Tibial artery (tissue), 4 donors: ENCODE measurements around the gene BAIAP2.

Experiments
- DNase-seq, 2 donors: peaks; one replicate each; pipeline ENCODE4 v3.0.0-alpha.2; 2019
- H3K27ac ChIP-seq, 2 donors: fragments of 200-600 bp; sonication (generic) in 1 of 2; 1 replicate in 1 of 2; 2 replicates in 1 of 2; pipeline ENCODE4 v1.5.1; 2018 to 2019; ENCODE audit warnings: mild to moderate bottlenecking in 1 of 2
- H3K27me3 ChIP-seq, 2 donors: fragments of 200-600 bp; sonication (generic) in 1 of 2; one replicate each; pipeline versions ENCODE4 v1.5.1 to v1.6.0; 2016 to 2019
- H3K36me3 ChIP-seq, 3 donors: fragments of 200-600 bp; sonication (generic) in 2 of 3; one replicate each; pipeline ENCODE4 v1.5.1; 2016 to 2019; ENCODE audit warnings: mild to moderate bottlenecking in 2 of 3
- H3K4me1 ChIP-seq, 4 donors: fragments of 200-600 bp; sonication (generic) in 2 of 4; 1 replicate in 3 of 4; 2 replicates in 1 of 4; pipeline ENCODE4 v1.5.1; 2016 to 2019
- H3K4me3 ChIP-seq, 2 donors: fragments of 200-600 bp; sonication (generic) in 1 of 2; 1 replicate in 1 of 2; 2 replicates in 1 of 2; pipeline ENCODE4 v1.5.1; 2018 to 2019; ENCODE audit warnings: mild to moderate bottlenecking in 2 of 2
- H3K9me3 ChIP-seq, 3 donors: fragments of 200-600 bp; sonication (generic) in 1 of 3; one replicate each; pipeline ENCODE4 v1.5.1; 2016 to 2019
- intact Hi-C: fragments of 100-400 bp; cut with DNase I; formaldehyde crosslinking; loops from one replicate; pipeline ENCODE4 v1.15.0; 2023; ENCODE audit warnings: low total_unique reads
- TF ChIP-seq, protein P1 (sequence below), 2 experiments: fragments of 200-600 bp in 1 of 2; fragments of 450-650 bp in 1 of 2; IDR thresholded peaks; one replicate each; pipeline ENCODE4 v1.5.1; 2017 to 2019; ENCODE audit warnings: antibody characterized with exemption in 2 of 2, mild to moderate bottlenecking in 1 of 2, moderate library complexity in 1 of 2

Gene BAIAP2

DNA sequence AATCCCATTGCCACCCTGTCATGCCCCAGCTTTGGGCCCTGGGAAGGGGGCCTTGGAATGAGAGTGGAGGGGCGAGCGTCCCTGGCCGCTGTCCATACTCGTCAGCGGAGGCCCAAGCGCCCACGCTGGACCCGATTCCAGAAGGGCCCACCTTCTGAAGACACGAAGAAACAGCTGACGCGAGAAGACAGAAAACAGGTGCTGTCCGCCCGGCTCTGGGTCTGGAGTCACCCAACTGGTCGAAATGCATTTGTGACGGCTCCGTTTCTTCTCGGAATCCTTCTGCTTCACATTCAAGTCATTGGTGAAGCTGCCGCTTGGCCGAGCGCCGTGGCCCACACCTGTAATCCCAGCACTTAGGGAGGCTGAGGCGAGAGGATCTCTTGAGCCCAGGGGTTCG is 77.5 kb downstream of the BAIAP2 start:
- no peaks in the 10 kb centered on the region for H3K9me3 ChIP-seq
- intact Hi-C loops: no loop called here
- H3K4me3 ChIP-seq: no peak overlapping the region
- peaks cover 0 to 5% (median 0%) of the 10 kb centered on the region in 4 donors for H3K4me1 ChIP-seq
- H3K36me3 ChIP-seq: peaks cover 0 to 32% (median 13%) of the 10 kb centered on the region in 3 donors
- H3K27me3 ChIP-seq: peaks cover 0 to 25% of the 10 kb centered on the region in 2 donors
- H3K27ac ChIP-seq: no peak overlapping the region
- DNase-seq: no peak
- TF ChIP-seq, protein P1, sequence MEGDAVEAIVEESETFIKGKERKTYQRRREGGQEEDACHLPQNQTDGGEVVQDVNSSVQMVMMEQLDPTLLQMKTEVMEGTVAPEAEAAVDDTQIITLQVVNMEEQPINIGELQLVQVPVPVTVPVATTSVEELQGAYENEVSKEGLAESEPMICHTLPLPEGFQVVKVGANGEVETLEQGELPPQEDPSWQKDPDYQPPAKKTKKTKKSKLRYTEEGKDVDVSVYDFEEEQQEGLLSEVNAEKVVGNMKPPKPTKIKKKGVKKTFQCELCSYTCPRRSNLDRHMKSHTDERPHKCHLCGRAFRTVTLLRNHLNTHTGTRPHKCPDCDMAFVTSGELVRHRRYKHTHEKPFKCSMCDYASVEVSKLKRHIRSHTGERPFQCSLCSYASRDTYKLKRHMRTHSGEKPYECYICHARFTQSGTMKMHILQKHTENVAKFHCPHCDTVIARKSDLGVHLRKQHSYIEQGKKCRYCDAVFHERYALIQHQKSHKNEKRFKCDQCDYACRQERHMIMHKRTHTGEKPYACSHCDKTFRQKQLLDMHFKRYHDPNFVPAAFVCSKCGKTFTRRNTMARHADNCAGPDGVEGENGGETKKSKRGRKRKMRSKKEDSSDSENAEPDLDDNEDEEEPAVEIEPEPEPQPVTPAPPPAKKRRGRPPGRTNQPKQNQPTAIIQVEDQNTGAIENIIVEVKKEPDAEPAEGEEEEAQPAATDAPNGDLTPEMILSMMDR (IDR thresholded peaks at IDR 0.05): no peak

DNA sequence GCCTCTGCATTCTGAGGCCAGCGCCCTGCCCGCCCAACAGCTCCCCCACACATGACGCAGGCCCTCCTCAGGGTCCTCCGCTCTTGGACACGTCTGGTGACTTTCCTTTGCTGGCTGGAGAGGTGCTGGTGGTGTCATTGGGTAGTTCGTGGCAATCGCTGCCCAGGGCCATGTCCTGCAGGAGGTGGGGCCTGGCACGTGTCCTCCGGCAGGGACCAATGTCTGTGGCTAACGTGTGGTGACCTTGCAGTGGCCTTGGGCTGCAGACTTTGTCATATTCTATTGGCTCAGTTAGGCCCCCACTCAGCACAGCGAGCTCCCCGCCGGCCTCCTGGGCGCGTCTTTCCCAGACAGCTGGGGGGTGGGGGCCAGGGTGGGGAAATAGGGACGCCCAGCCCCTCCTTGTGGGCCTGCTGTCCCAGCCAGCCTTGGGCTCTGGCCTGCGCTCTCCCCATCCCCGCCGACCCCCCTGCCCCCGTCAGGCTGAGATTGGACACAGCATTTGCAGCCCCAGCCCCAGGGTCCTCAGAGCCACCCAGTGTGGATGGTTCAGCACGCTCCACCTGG is 78.3 kb downstream of the BAIAP2 start:
- Histone ChIP-seq H3K36me3 (peaks cover 0 to 32% (median 13%) of the 10 kb centered on the region in 3 donors), H3K4me3 (no peak overlapping the region), H3K4me1 (peaks cover 0 to 5% (median 0%) of the 10 kb centered on the region in 4 donors), H3K27me3 (peaks cover 0 to 33% of the 10 kb centered on the region in 2 donors), H3K27ac (no peak overlapping the region), H3K9me3 (no peaks in the 10 kb centered on the region)
- DNase-seq: no peak
- intact Hi-C loops: no loop called here
- TF ChIP-seq, protein P1 (IDR thresholded peaks at IDR 0.05): no peak

DNA sequence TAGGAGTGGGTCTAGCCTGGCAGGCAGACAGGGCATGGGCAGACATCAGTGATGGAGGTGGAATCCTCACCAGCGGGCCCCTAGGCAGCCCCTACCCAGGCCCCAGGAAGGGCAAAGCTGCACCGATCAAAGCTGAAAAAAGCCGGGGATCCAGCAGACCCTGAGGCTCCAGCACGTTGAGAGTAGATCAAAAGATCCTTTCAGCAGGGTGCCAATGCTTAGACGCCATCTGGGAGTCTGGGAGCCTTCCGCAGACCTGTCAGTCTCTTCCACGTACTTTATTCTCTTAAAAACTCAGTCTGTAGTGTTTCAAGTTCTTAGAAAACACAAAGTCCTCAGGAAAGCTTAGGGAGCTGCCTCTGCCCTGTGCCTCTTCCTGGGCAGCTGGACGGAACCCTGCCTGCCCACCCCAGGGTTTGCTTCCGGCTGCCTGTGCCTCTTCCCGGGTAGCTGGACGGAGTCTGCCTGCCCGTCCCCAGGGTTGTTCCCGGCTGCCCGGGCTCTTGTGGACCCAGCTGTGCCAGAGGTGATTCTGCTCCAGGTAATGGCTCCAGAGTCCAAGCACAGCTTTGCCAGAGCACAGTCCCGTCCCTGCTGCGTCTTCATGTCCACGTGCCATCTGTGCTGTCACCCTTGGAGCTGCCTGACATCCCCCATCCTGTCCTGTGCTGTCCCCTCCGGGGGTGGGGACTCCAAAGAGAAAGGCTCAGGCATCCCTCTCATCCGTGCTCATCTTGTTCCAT is 79.6 kb downstream of the BAIAP2 start:
- Histone ChIP-seq H3K27ac (no peak overlapping the region), H3K36me3 (peaks cover 0 to 29% (median 11%) of the 10 kb centered on the region in 3 donors), H3K4me1 (peaks cover 0 to 18% (median 7%) of the 10 kb centered on the region in 4 donors), H3K27me3 (peaks cover 0 to 45% of the 10 kb centered on the region in 2 donors), H3K9me3 (no peaks in the 10 kb centered on the region), H3K4me3 (no peak overlapping the region)
- TF ChIP-seq, protein P1 (IDR thresholded peaks at IDR 0.05): no peak
- intact Hi-C loops: no loop called here
- no peak for DNase-seq

DNA sequence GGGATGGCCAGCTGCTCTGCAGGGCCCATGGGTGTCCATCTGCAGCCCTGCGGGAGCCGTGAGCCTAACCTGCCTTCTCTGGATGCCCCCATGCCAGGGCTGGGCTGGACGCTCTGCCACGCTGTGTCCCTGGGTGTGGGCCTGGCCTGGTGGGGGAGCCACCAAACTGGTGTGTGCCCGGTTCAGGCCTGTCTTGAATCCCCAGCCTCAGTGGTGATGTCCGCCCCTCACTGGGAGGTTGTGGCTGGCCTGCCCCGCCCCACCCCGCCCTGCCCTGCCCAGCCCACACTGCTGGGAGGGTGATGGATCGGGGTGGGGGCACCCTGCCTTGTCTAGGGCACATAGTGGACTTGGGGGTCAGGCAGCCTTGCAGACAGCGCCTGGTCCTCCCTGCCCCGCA is 80.3 kb downstream of the BAIAP2 start:
- no peak overlapping the region for H3K4me3 ChIP-seq
- H3K27ac ChIP-seq: no peak overlapping the region
- peaks cover 0 to 20% (median 8%) of the 10 kb centered on the region in 4 donors for H3K4me1 ChIP-seq
- H3K36me3 ChIP-seq: peaks cover 0 to 26% (median 7%) of the 10 kb centered on the region in 3 donors
- H3K9me3 ChIP-seq: no peaks in the 10 kb centered on the region
- intact Hi-C loops: no loop called here
- no peak for DNase-seq
- peaks cover 0 to 52% of the 10 kb centered on the region in 2 donors for H3K27me3 ChIP-seq
- TF ChIP-seq, protein P1 (IDR thresholded peaks at IDR 0.05): no peak

DNA sequence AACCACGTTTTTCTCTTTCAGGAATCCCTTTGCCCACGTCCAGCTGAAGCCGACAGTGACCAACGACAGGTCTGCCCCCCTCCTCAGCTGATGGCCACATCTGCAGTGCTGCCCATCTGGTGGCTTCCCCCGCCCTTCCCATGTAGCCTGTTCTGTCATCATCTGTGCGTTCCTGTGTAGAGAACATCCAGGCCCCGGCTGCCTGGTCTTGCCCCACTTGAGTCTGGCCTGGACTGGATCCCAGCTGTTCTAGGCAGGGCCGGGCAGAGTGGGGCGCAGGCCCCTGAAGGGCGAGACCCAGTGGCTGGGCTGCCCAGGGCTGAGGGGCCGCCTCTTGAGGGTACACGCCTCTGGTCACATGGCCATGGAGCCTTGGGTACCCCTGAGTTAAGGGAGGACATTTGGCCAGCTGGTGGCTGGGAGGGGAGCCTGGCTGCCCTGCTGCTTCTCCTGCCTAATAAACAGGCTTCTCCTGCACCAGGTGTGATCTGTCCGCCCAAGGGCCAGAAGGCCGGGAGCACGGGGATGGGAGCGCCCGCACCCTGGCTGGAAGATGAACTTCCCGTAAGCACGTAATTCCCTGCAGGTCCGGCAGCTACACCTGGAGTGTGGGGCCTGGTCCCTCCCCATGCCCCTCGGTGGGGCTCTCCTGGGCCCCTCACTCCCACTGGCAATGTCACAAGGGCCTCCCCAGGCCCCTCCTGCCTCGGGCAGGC is 81.0 kb downstream of the BAIAP2 start:
- H3K27ac ChIP-seq: no peak overlapping the region
- intact Hi-C loops: no loop called here
- H3K4me3 ChIP-seq: no peak overlapping the region
- H3K4me1 ChIP-seq: peaks cover 0 to 20% (median 8%) of the 10 kb centered on the region in 4 donors
- peaks cover 0 to 58% of the 10 kb centered on the region in 2 donors for H3K27me3 ChIP-seq
- H3K36me3 ChIP-seq: peaks cover 0 to 24% (median 7%) of the 10 kb centered on the region in 3 donors
- no peak for DNase-seq
- TF ChIP-seq, protein P1 (IDR thresholded peaks at IDR 0.05): no peak
- no peaks in the 10 kb centered on the region for H3K9me3 ChIP-seq
